Naive thymus-derived CD8-positive, alpha-beta T cell (primary cell): ENCODE results near the gene EIF3C. TPM values are rescaled to one million over a fixed set of nuclear protein-coding genes. Genes with fewer than 3 reads are reported as not detected.
"Not testable (repeated sequence)": the region's sequence is repeated elsewhere in the genome, so short reads cannot be mapped to it uniquely, and the experiment has no call there.

ENCODE experiments used
- ATAC-seq, 2 donors: fragments of 150-1000 bp; cut with Tn5 transposase in 1 of 2; sonication (Bioruptor Pico), chemical (Tn5 transposase) in 1 of 2; 1 replicate in 1 of 2; 2 replicates in 1 of 2; pipeline ENCODE4 v1.10.0; 2021; ENCODE audit warnings: mild to moderate bottlenecking in 2 of 2, moderate library complexity in 2 of 2
- POLR2A ChIA-PET: fragments of 350-600 bp; sonication (Branson Sonifier 250); formaldehyde crosslinking; loops from one replicate; lab custom pipeline; 2021; ENCODE audit warnings: antibody characterized with exemption; lab: Charles Lee
- DNase-seq, 10 donors: peaks; one replicate each; pipeline versions ENCODE4 v3.0.0 to v3.0.0-alpha.2; 2020 to 2022
- H3K27ac Mint-ChIP-seq, 10 donors: one replicate each; pipeline ENCODE4 v1.8.0; 2020 to 2022; ENCODE audit warnings: mild to moderate bottlenecking in 10 of 10, mixed read lengths in 10 of 10, moderate library complexity in 4 of 10, inconsistent platforms in 1 of 10
- H3K27me3 Mint-ChIP-seq, 5 donors: one replicate each; pipeline ENCODE4 v1.8.0; 2021 to 2022; ENCODE audit warnings: mixed read lengths in 5 of 5
- H3K36me3 Mint-ChIP-seq, 3 donors: one replicate each; pipeline ENCODE4 v1.8.0; 2020 to 2022; ENCODE audit warnings: mixed read lengths in 3 of 3, mild to moderate bottlenecking in 2 of 3, inconsistent platforms in 1 of 3
- H3K4me1 Mint-ChIP-seq, 4 donors: one replicate each; pipeline ENCODE4 v1.8.0; 2021 to 2022; ENCODE audit warnings: mixed read lengths in 4 of 4
- H3K4me3 Mint-ChIP-seq, 10 donors: one replicate each; pipeline ENCODE4 v1.8.0; 2020 to 2022; ENCODE audit warnings: mild to moderate bottlenecking in 10 of 10, mixed read lengths in 10 of 10, moderate library complexity in 6 of 10, inconsistent platforms in 1 of 10
- H3K9me3 Mint-ChIP-seq, 9 donors: one replicate each; pipeline ENCODE4 v1.8.0; 2020 to 2022; ENCODE audit warnings: mixed read lengths in 9 of 9, mild to moderate bottlenecking in 3 of 9, inconsistent platforms in 1 of 9, moderate library complexity in 1 of 9
- polyA plus RNA-seq, 3 donors: library from polyadenylated mRNA; unstranded; fragments of 300-500 nt; fragmentation: Illumina TruSeq; gene quantifications; one replicate each; pipeline ENCODE4 v1.2.3, GENCODE V29; 2021
- total RNA-seq, 8 experiments: library from RNA in 2 of 8; stranded (reverse) in 2 of 8; gene quantifications; one replicate each; pipeline ENCODE4 v1.2.3 and lab custom pipeline; 2021 to 2026

EIF3C gene
- total and polyA plus RNA-seq, 5 experiments from 2014 or later = 208 to 320 (median 271) TPM

DNA sequence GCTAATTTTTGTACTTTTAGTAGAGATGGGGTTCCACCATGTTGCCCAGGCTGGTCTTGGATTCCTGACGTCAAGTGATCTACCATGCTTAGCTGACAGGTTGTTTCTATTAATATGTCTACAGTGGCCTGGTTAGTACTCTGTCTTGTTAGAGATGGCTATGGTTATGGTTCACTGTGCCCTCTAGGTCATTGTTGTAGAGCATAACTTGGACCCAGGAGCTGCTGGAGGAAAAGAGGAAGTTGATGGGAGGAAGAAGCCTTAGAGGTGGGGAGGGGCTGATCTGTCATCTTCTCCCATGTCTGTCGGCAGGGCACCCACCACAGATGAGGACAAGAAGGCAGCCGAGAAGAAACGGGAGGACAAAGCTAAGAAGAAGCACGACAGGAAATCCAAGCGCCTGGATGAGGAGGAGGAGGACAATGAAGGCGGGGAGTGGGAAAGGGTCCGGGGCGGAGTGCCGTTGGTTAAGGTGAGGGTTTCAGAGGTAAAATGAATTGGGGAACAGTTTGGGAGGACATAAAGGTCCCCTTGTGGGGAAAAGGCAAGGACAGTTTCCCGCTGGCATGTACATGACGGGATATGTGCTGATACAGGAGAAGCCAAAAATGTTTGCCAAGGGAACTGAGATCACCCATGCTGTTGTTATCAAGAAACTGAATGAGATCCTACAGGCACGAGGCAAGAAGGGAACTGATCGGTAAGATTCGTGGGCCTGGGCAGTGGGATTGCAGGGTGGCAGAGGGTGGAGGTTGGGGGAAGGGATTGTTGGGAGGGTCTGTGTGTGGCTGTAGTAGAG lies 11.8 kb downstream of the EIF3C start:
- H3K36me3 Mint-ChIP-seq, H3K9me3 Mint-ChIP-seq, H3K4me3 Mint-ChIP-seq, H3K27ac Mint-ChIP-seq, H3K27me3 Mint-ChIP-seq, POLR2A ChIA-PET, ATAC-seq, H3K4me1 Mint-ChIP-seq, DNase-seq: not testable (repeated sequence)

DNA sequence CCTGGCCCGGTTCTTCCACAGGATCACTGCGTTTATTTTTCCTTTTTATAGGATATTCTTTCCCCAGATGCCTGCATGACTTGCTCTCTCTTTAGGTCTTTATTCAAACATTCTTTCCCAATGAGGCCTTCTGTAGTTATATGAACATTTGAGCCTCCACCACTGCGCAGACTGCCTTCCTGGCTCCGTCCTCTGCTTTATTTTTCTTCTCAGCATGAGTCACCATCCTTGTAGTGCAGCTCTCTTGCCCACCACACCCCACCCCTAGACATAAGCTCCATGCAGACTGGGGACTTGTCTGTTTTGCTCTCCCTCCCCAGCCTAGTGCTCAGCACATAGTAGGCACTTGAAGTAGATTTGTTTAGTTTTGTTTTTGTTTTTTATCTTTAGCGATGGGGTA lies 20.0 kb downstream of the EIF3C start:
- ATAC-seq, DNase-seq, H3K27ac Mint-ChIP-seq, POLR2A ChIA-PET, H3K27me3 Mint-ChIP-seq, H3K4me1 Mint-ChIP-seq, H3K4me3 Mint-ChIP-seq, H3K9me3 Mint-ChIP-seq, H3K36me3 Mint-ChIP-seq: not testable (repeated sequence)

DNA sequence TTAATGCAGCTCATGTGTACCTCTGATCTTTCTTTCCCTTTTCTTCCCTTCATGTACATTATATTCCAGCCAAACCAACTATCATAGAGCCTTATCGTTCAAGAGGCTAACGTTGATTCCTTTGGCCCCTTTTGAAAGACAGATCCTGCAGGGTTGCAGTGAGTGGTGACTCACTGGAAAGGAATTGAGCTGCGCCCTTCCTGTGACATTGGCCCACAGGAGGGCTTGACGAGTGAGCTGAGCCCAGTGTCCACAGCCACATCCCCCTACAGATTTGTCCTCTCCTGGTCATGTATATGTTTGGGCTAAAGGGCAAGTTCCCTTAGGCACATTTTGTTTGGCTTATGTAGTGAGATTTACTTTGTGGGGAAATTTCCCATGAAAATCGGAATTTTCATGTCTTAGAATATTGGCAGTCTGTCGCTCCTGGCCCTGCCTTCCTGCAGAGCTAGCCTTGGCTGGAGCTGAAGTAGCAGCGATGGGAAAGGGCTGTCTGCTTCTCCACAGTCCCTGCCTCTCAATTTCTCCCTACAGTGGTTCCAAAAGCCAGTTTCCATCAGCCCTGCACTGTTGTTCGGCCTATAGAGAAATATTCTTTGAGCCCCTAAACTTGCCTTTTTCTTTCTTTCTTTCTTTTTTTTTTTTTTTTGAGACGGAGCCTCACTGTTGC lies 21.3 kb downstream of the EIF3C start:
- H3K27ac Mint-ChIP-seq, H3K27me3 Mint-ChIP-seq, H3K4me1 Mint-ChIP-seq, H3K9me3 Mint-ChIP-seq, H3K4me3 Mint-ChIP-seq, POLR2A ChIA-PET, H3K36me3 Mint-ChIP-seq, DNase-seq, ATAC-seq: not testable (repeated sequence)

DNA sequence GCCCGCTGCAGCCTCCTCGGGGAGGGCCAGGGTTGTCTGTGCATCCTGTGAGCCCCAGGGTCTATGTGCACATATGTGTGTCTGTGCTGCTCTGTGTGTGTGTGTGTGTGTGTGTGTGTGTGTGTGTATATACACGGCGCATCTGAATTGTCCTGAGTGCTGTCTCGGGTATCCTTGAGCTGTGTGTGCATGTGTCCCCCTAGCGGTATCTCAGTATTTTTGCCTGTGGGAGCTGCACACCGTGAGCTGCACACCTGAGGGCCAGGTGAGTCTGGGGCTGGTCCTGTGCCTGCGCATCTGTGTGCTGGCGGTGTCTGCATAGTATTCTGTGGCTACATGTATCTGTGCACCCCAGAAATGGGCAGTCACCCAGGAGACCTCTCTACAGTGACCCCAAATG lies 28.5 kb downstream of the EIF3C start:
- not testable (repeated sequence) for H3K27ac Mint-ChIP-seq

DNA sequence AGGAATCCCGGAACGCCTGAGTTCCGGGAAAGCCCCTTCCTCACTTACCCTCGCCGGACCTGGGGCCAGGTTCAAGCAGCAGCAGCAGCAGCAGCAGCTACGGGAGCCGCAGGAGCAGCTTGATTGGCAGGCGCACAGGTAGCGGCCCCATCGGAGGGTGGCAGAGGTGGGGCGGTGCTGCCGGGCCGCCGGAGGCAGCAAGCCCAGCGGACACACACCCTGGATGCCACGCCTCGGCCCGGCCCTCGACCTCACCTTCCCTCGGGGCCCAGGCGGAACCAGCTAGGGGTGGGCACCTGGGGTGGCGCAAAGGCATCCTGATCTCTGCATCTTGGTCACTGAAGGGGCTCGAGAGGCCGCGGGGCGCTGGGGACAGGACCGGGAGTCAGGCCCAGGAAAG lies 29.4 kb downstream of the EIF3C start:
- POLR2A ChIA-PET, H3K4me1 Mint-ChIP-seq, H3K27me3 Mint-ChIP-seq, H3K9me3 Mint-ChIP-seq, H3K27ac Mint-ChIP-seq, H3K36me3 Mint-ChIP-seq, H3K4me3 Mint-ChIP-seq, DNase-seq, ATAC-seq: not testable (repeated sequence)

More for the DNA sequence above, 28.5 kb downstream of the EIF3C start:
- H3K4me3 Mint-ChIP-seq, H3K27me3 Mint-ChIP-seq, H3K4me1 Mint-ChIP-seq, H3K36me3 Mint-ChIP-seq, POLR2A ChIA-PET, H3K9me3 Mint-ChIP-seq: not testable (repeated sequence)
- peak in 1 of 10 donors; percentile 11 for DNase-seq
- peak; percentile 72 to 83 for ATAC-seq

DNA sequence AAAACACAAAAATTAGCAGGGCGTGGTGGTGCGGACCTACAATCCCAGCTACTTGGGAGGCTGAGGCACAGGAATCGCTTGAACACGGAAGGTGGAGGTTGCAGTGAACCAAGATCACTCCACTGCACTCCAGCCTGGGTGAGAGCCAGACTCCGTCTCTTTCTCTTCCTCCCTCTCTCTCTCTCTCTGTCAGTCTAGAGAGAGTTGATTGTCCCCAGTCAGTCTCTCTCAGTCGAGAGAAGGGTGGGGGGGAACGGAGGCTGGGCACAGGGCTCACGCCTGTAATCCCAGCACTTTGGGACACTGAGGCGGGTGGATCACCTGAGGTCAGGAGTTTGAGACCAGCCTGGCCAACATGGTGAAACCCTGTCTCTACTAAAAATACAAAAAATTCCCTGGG lies 30.0 kb downstream of the EIF3C start:
- H3K4me1 Mint-ChIP-seq, H3K36me3 Mint-ChIP-seq, H3K4me3 Mint-ChIP-seq, DNase-seq, POLR2A ChIA-PET, H3K27me3 Mint-ChIP-seq, H3K27ac Mint-ChIP-seq, ATAC-seq, H3K9me3 Mint-ChIP-seq: not testable (repeated sequence)

DNA sequence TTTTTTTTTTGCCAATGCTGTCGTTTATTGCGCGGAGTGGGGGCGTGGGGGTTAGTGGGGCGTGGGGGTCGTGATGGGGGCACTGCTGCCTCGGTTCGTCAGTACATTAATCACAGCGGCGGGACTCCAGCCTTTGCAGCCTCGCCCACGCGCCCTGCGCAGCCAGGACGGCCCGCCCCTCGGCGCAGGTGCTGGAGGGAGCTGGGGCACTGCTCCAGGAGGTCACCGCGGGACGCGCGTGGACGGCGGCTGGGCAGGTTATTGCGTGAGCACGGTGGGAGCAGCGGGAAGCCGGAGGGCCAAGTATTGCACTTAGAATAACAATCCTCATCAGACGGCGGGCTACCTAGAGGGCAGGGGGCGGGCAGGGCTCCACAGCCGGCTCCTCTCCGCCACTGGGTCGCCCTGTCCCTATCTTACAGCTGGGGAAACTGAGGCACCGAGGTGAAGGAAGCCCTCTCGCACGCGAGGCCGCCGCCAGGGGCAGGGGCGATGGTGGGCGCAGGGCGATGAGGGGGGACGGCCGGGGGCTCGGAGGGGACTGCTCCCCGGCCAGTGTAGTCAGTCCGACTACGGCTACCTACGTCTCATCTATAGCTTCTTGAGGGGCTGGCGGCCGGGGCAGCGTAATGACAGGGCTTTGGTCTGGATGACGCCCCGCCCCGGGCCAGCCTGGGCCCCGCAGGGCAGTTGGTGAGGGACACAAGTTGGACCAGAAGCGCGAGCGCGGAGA lies 35.5 kb downstream of the EIF3C start:
- DNase-seq, H3K4me3 Mint-ChIP-seq, H3K27me3 Mint-ChIP-seq, ATAC-seq, H3K27ac Mint-ChIP-seq, H3K36me3 Mint-ChIP-seq, POLR2A ChIA-PET, H3K4me1 Mint-ChIP-seq, H3K9me3 Mint-ChIP-seq: not testable (repeated sequence)

DNA sequence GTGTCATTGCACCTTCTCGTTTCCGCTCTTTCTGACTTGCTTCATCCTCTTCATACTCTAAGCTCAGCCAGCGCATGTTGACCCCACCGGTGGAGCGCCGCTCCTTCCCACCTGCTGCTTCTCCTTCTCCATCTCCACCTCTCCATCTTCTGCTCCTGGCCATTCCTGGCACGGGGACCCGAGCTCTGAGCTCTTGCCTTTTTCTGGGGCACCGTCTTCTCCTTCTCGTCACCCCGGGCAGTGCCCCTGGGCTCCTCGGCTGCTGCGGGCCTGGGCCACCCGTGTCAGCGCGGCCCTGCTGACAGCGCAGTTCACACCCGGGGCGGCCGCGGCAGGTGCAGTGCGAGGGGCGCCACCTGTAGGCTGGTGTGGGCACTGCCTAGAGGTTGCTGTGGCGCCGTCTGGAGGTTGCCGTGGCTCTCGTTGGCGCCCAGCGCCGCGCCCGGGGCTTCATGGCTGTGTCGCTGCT lies 38.8 kb downstream of the EIF3C start:
- H3K36me3 Mint-ChIP-seq, POLR2A ChIA-PET, H3K4me1 Mint-ChIP-seq, H3K9me3 Mint-ChIP-seq, H3K27me3 Mint-ChIP-seq: not testable (repeated sequence)
- peak; percentile 24 to 70 (median 52) for DNase-seq
- ATAC-seq = peak; percentile 96 to 97
- H3K4me3 Mint-ChIP-seq = peak overlapping the region in 5 of 10 donors; percentile 36 to 61 (median 50)
- peak overlapping the region in 3 of 10 donors; percentile 36 to 53 (median 51) for H3K27ac Mint-ChIP-seq

DNA sequence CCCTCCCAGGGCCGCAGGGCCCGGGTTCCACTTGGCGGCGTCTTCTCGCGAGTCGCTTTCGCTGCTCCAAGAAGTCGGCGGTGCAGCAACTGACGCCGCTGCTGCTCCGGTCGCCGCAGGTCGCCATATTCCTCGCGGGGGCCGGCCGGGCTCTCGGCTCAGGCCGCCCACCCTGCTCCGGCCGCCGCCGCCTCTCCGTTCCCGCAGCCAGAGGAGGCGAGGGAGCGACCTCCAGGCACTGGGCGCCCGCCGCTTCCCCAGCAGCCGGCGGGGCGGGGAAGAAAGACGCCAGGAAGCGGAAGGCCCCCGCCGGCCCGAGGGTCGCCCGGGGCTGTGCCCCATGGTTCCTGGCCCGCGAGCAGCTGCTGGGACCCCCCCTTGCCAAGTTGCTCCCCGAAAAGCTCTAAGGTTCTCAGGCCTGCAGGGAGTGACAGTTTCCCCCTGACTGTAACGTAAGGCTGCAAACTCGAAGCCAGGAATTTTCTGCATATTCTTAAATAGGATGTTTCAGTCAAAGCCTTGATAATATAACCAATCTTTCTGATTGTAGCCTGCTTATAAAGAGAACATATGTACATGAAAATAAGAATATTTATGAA lies 39.3 kb downstream of the EIF3C start:
- H3K4me3 Mint-ChIP-seq = peak overlapping the region in 1 of 10 donors; percentile 50
- POLR2A ChIA-PET, H3K27ac Mint-ChIP-seq, DNase-seq, H3K9me3 Mint-ChIP-seq, H3K27me3 Mint-ChIP-seq, H3K36me3 Mint-ChIP-seq, H3K4me1 Mint-ChIP-seq: not testable (repeated sequence)
- ATAC-seq = peak in 1 of 2 donors; percentile 26

DNA sequence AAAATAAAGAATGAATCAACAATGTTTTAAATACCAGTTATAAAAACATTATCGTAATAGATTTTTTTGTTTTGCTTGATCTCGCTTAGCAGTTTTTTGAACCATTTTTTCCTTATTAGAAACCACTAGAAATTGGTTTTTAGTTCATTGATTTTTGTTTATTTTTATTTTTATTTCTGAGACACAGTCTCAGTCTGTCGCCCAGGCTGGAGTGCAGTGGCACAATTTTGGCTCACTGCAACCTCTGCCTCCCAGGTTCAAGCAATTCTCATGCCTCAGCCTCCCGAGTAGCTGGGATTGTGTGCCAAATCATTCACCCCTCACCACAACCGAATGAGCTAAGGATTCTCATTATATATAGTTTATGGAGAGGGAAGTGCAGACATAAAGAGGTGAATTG lies 40.2 kb downstream of the EIF3C start, which contains the start of gene NPIPB9:
Gene NPIPB9, plus strand, starts transcription at position 301 of the 400 bp plus-strand sequence.
- H3K4me1 Mint-ChIP-seq, POLR2A ChIA-PET: not testable (repeated sequence)

DNA sequence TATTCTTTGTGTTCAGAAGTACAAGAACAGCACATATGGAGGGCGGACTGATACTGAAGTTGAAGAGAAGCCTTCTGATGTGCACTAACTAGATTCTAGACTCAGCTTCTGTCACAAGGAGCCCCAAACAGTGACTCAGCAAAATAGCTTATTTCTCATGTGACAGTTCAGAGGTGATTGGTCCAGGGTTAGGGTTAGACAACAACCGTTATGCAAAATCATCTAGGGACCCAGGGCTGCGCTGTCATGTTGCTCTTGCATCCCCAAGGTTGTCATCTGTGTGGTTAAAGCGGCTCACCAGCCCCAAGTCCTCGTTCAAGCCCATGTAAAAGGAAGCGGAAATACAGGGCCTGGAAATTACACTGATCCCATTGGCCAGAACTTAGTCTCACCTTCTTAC lies 70.4 kb downstream of the EIF3C start:
- POLR2A ChIA-PET, H3K4me1 Mint-ChIP-seq, H3K9me3 Mint-ChIP-seq, ATAC-seq, H3K27ac Mint-ChIP-seq, H3K27me3 Mint-ChIP-seq, H3K4me3 Mint-ChIP-seq, DNase-seq, H3K36me3 Mint-ChIP-seq: not testable (repeated sequence)

More for the DNA sequence above, 40.2 kb downstream of the EIF3C start, which contains the start of gene NPIPB9:
- not testable (repeated sequence) for DNase-seq, H3K27me3 Mint-ChIP-seq, H3K27ac Mint-ChIP-seq, H3K4me3 Mint-ChIP-seq, H3K36me3 Mint-ChIP-seq, ATAC-seq, H3K9me3 Mint-ChIP-seq

DNA sequence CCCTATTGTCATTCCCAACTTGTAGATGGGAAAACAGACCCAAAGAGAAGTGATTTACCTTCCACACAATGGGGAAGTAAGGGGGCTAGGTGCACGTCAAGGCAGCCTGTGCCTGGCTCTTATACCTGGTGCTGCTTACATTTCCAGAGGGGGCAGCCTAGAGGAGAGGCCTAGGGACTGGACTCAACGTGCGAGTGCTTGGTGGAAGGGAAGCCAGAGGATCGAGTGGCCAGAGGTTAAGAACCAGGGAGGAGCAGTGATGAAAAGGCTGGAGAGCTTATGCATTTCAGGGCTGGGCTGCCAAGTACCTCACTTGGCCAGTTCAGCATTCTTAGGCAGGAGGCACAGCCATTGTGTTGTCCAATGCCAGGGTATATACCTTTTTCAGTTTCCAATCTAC lies 71.1 kb downstream of the EIF3C start:
- DNase-seq, H3K27ac Mint-ChIP-seq, POLR2A ChIA-PET, H3K36me3 Mint-ChIP-seq, H3K4me1 Mint-ChIP-seq, ATAC-seq, H3K9me3 Mint-ChIP-seq, H3K27me3 Mint-ChIP-seq, H3K4me3 Mint-ChIP-seq: not testable (repeated sequence)
